Neural progenitor cell (in vitro differentiated cells): ENCODE results near the gene MT1H.

Source experiments
- EZH2 ChIP-seq: fragments of 200-600 bp; sonication (generic); IDR thresholded peaks from 2 replicates; pipeline ENCODE4 v1.6.1; 2017; ENCODE audit warnings: antibody characterized with exemption, mild to moderate bottlenecking, moderate library complexity
- EZH2phosphoT487 ChIP-seq: fragments of 200-600 bp; sonication (generic); IDR thresholded peaks from 2 replicates; pipeline ENCODE4 v1.6.1; 2017; ENCODE audit warnings: antibody characterized with exemption
- TF ChIP-seq, protein P1 (sequence below): fragments of 200-600 bp; sonication (generic); IDR thresholded peaks from 2 replicates; pipeline ENCODE4 v1.5.1; 2017; ENCODE audit warnings: antibody characterized with exemption, mild to moderate bottlenecking

DNA sequence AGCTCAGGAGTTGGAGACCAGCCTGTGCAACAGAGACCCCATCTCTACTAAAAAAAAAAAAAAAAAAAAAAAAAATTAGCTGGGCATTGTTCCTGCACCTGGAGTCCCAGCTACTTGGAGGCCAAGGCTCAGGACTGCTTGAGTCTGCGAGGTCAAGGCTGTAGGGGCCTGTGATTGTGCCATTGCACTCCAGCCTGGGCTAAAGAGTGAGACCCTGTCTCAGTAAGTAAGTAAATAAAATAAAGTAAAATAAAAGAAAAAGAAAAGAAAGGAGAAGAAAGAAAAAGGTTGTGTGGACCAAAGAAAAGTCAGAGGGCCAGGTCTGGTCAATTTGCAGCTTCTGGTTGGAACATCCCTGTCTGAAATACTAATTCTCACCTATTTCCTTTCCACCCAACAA, 31.0 kb downstream of the MT1H start:
- TF ChIP-seq, protein P1, sequence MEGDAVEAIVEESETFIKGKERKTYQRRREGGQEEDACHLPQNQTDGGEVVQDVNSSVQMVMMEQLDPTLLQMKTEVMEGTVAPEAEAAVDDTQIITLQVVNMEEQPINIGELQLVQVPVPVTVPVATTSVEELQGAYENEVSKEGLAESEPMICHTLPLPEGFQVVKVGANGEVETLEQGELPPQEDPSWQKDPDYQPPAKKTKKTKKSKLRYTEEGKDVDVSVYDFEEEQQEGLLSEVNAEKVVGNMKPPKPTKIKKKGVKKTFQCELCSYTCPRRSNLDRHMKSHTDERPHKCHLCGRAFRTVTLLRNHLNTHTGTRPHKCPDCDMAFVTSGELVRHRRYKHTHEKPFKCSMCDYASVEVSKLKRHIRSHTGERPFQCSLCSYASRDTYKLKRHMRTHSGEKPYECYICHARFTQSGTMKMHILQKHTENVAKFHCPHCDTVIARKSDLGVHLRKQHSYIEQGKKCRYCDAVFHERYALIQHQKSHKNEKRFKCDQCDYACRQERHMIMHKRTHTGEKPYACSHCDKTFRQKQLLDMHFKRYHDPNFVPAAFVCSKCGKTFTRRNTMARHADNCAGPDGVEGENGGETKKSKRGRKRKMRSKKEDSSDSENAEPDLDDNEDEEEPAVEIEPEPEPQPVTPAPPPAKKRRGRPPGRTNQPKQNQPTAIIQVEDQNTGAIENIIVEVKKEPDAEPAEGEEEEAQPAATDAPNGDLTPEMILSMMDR: no peak
- TF ChIP-seq EZH2 (no peak), EZH2phosphoT487 (no peak)
